CD4-positive, alpha-beta T cell (primary cell): Measurements from ENCODE around the gene SLC37A1. TPM values are rescaled to one million over a fixed set of nuclear protein-coding genes. Genes with fewer than 3 reads are reported as not detected.

Experiments
- ATAC-seq: fragments of 200-7000 bp; cut with Tn5 transposase; one replicate; pipeline ENCODE4 v1.10.0; 2022; ENCODE audit warnings: mild to moderate bottlenecking; ENCODE audit not compliant: poor library complexity
- CTCF ChIA-PET: fragments of 350-600 bp; sonication (Branson Sonifier 250); formaldehyde crosslinking; loops from one replicate; lab custom pipeline; 2021; ENCODE audit warnings: antibody characterized with exemption, inconsistent platforms; lab: Charles Lee
- POLR2A ChIA-PET: fragments of 350-600 bp; sonication (Branson Sonifier 250); formaldehyde crosslinking; loops from one replicate; lab custom pipeline; 2021; ENCODE audit warnings: antibody characterized with exemption, inconsistent platforms; lab: Charles Lee
- DNase-seq, 14 experiments: peaks; one replicate each; pipeline ENCODE4 v3.0.0-alpha.2; 2013 to 2020; ENCODE audit warnings: mixed read lengths in 2 of 14
- H3K27ac ChIP-seq, 2 donors: one replicate each; pipeline versions ENCODE4 v1.5.1 to v1.7.0; 2013; ENCODE audit warnings: low read length in 2 of 2, low read depth in 1 of 2, mild to moderate bottlenecking in 1 of 2
- H3K27me3 ChIP-seq, 2 experiments: 1 replicate in 1 of 2; 2 replicates in 1 of 2; pipeline versions ENCODE4 v1.6.1 to v1.7.0; 2013; ENCODE audit warnings: low read length in 2 of 2, control low read depth in 1 of 2, mild to moderate bottlenecking in 1 of 2, moderate library complexity in 1 of 2; ENCODE audit not compliant: insufficient read depth in 2 of 2, control insufficient read depth in 1 of 2
- H3K36me3 ChIP-seq: one replicate; pipeline ENCODE4 v1.6.1; 2013; ENCODE audit warnings: low read length, control low read depth; ENCODE audit not compliant: insufficient read depth
- H3K4me1 ChIP-seq: one replicate; pipeline ENCODE4 v1.6.1; 2013; ENCODE audit warnings: low read length, control low read depth; ENCODE audit not compliant: insufficient read depth
- H3K4me3 ChIP-seq: one replicate; pipeline ENCODE4 v1.5.1; 2013; ENCODE audit warnings: mild to moderate bottlenecking, low read length, moderate library complexity
- H3K9me3 ChIP-seq, 2 experiments: 1 replicate in 1 of 2; 2 replicates in 1 of 2; pipeline versions ENCODE4 v1.6.1 to v1.7.0; 2013; ENCODE audit warnings: low read length in 2 of 2, mild to moderate bottlenecking in 2 of 2, control low read depth in 1 of 2, moderate library complexity in 1 of 2; ENCODE audit not compliant: control insufficient read depth in 1 of 2, insufficient read depth in 1 of 2
- H3K27ac Mint-ChIP-seq: one replicate; pipeline ENCODE4 v1.8.0; 2020; ENCODE audit warnings: mixed read lengths
- H3K27me3 Mint-ChIP-seq: one replicate; pipeline ENCODE4 v1.8.0; 2021; ENCODE audit warnings: mixed read lengths
- H3K36me3 Mint-ChIP-seq: one replicate; pipeline ENCODE4 v1.8.0; 2021; ENCODE audit warnings: low read depth, mixed read lengths
- H3K4me1 Mint-ChIP-seq: one replicate; pipeline ENCODE4 v1.8.0; 2021; ENCODE audit warnings: low read depth, mixed read lengths
- H3K4me3 Mint-ChIP-seq: one replicate; pipeline ENCODE4 v1.8.0; 2020; ENCODE audit warnings: mild to moderate bottlenecking, mixed read lengths
- H3K9me3 Mint-ChIP-seq: one replicate; pipeline ENCODE4 v1.8.0; 2020; ENCODE audit warnings: mixed read lengths
- intact Hi-C, 2 experiments: fragments of 100-400 bp; cut with DNase I in 1 of 2; cut with micrococcal nuclease in 1 of 2; formaldehyde crosslinking; loops; one replicate each; pipeline versions ENCODE4 v1.15.1 to v1.9.0; 2023 to 2025; cut with DNase I, micrococcal nuclease
- total RNA-seq, 174 experiments: library from RNA in 2 of 174; stranded (reverse) in 2 of 174; gene quantifications; one replicate each; pipeline ENCODE4 v1.2.3 and lab custom pipeline; 2021 to 2026
- TF ChIP-seq, protein P1 (sequence below): fragments of 200-600 bp; IDR thresholded peaks from one replicate; pipeline ENCODE4 v1.8.0; 2022; ENCODE audit warnings: antibody characterized with exemption, mild to moderate bottlenecking

The SLC37A1 gene
- total RNA-seq, 2 experiments from 2014 or later: 16.4 to 16.7 TPM

DNA sequence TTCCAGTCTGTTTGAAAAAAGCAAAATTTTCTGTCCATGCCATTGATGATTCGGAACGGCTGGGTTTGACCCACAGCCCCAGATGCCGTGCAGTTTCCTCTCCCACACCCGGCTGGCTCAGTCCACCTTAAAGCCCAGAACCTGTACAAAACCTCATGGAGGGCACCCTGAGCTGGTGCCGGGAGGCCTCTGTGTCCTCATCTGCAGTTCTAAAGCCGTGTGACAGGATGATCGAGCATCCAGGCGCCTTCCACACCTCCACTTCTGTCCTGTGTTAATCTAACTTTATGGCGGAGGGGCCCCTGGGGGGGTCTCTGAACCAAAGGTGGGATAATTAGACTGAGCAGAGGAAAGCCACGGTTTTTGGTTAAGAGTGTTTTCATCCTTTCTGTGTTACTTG is 49.6 kb downstream of the SLC37A1 start:
- DNase-seq (peak in 1 of 14 experiments; percentile 19), ATAC-seq (no peak)
- Mint-ChIP-seq H3K4me3 (no peak overlapping the region), H3K4me1 (no peaks in the 10 kb centered on the region), H3K9me3 (no peaks in the 10 kb centered on the region), H3K36me3 (peaks cover 82% of the 10 kb centered on the region), H3K27ac (no peak overlapping the region), H3K27me3 (no peaks in the 10 kb centered on the region)
- Histone ChIP-seq H3K4me3 (no peak overlapping the region), H3K36me3 (peaks cover 54% of the 10 kb centered on the region), H3K27ac (no peak overlapping the region), H3K9me3 (no peaks in the 10 kb centered on the region), H3K27me3 (no peaks in the 10 kb centered on the region), H3K4me1 (no peaks in the 10 kb centered on the region)
- POLR2A ChIA-PET: no interaction called here
- intact Hi-C loops: no loop called here
- CTCF ChIA-PET: no interaction called here
- TF ChIP-seq, protein P1, sequence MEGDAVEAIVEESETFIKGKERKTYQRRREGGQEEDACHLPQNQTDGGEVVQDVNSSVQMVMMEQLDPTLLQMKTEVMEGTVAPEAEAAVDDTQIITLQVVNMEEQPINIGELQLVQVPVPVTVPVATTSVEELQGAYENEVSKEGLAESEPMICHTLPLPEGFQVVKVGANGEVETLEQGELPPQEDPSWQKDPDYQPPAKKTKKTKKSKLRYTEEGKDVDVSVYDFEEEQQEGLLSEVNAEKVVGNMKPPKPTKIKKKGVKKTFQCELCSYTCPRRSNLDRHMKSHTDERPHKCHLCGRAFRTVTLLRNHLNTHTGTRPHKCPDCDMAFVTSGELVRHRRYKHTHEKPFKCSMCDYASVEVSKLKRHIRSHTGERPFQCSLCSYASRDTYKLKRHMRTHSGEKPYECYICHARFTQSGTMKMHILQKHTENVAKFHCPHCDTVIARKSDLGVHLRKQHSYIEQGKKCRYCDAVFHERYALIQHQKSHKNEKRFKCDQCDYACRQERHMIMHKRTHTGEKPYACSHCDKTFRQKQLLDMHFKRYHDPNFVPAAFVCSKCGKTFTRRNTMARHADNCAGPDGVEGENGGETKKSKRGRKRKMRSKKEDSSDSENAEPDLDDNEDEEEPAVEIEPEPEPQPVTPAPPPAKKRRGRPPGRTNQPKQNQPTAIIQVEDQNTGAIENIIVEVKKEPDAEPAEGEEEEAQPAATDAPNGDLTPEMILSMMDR: no peak

- H3K27ac ChIP-seq: no peak overlapping the region
- no peak overlapping the region for H3K27ac Mint-ChIP-seq
- peak in 1 of 14 experiments; percentile 7 for DNase-seq
- H3K27me3 Mint-ChIP-seq: no peaks in the 10 kb centered on the region
- peaks cover 79% of the 10 kb centered on the region for H3K36me3 Mint-ChIP-seq
- no peak for ATAC-seq
- no peaks in the 10 kb centered on the region for H3K9me3 Mint-ChIP-seq
- TF ChIP-seq, protein P1: no peak
- no peaks in the 10 kb centered on the region for H3K4me1 ChIP-seq
- no peaks in the 10 kb centered on the region for H3K27me3 ChIP-seq
- CTCF ChIA-PET: no interaction called here
- H3K4me1 Mint-ChIP-seq: no peaks in the 10 kb centered on the region
- POLR2A ChIA-PET: no interaction called here
- no peak overlapping the region for H3K4me3 ChIP-seq
- H3K4me3 Mint-ChIP-seq: no peak overlapping the region
- intact Hi-C loops: no loop called here
- H3K36me3 ChIP-seq: peaks cover 54% of the 10 kb centered on the region
- no peaks in the 10 kb centered on the region for H3K9me3 ChIP-seq
These were observed 50.0 kb downstream of the SLC37A1 start for GRCh38 chr21:42563686-42564085.

GRCh38 chr21:42564561-42564971 is 50.9 kb downstream of the SLC37A1 start:
- ChIA-PET CTCF (no interaction called here), POLR2A (no interaction called here)
- ATAC-seq: no peak
- H3K4me3 Mint-ChIP-seq: no peak overlapping the region
- peak in 1 of 14 experiments; percentile 15 for DNase-seq
- Histone ChIP-seq H3K9me3 (no peaks in the 10 kb centered on the region), H3K4me1 (no peaks in the 10 kb centered on the region), H3K27ac (no peak overlapping the region), H3K36me3 (peaks cover 52% of the 10 kb centered on the region), H3K27me3 (no peaks in the 10 kb centered on the region), H3K4me3 (no peak overlapping the region)
- H3K27ac Mint-ChIP-seq: no peak overlapping the region
- H3K9me3 Mint-ChIP-seq: no peaks in the 10 kb centered on the region
- TF ChIP-seq, protein P1: no peak
- H3K4me1 Mint-ChIP-seq: no peaks in the 10 kb centered on the region
- intact Hi-C loops: no loop called here
- peaks cover 70% of the 10 kb centered on the region for H3K36me3 Mint-ChIP-seq
- H3K27me3 Mint-ChIP-seq: no peaks in the 10 kb centered on the region
